Measurements from ENCODE around the gene UBE2D2.

The UBE2D2 gene

DNA sequence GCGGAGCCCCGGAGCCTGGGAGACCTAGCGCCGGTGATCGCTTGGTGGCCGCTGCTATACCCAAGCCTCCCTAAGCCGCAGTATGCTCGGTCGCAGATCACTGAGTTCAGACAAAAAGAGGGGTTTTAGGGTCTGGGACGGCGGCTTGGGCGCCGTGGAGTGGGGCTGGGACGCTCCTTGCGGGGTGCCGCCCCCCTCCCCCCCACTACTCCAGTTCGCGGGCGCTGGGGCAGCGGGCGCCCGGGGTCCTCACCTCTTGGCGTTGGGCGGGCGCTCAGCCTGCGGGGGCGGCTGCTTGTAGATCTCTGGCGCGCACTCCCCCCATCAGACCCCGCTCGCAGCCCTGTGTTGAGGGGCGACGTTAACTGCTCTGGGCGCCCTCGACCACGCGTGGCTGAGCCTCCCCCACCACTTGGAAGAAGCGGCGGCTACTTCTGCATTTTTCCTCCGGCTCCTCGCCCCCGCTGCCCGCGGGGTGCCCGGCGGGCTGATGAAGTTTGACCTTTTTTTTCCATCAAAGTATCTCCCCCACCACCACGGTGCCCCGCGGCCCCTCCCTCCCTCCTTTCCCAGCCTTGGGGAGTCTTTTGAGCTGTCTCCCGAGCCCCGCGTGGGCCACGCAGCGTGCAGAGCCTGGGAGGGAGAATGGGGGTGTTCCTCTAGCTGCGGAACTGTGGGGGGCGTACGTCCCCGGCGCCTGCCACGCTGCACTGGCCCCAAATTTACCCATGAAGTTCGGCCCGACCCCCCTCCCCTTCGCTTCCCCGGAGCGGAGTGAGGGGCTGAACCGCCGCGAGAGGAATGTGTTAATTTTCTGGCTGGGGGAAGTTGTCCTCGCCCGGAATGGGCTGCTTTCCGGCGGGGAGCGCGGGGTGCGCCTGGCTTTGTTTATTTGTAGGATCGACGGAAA is 88.2 kb downstream of the UBE2D2 start:
- no peak for DNase-seq

DNA sequence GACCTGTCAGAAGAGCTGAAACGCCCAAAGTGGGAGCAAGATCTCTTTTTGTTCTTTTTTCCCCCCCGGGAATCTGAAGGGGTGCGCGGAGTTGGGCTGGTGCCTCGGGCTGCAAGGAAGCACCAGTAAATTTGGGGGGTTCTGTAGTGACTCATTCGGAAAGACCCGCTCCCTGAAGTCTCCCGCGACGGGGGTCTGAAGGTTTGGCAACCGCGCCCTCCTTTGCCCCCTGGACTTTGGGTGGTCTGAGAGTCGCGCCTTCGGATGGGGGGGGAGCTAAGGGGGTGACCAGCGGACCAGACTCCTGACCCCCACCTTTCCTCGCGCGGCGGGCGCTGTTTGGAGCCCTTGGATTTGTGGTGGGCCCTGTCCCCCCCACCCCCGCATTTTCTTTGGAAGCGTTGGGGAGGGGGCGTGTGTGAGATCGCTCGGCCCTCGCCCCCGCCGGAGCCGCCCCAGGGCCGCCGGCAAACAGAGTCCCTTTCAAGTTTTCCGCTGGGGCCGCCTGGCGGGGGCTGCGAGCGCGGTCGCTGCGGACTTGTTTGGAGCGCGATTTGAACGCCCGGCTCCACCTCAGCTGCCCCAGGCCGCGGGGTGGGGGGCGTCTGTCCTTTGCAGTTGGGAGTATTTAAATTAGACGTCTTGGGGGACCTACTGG is 89.0 kb downstream of the UBE2D2 start:
- no peak for DNase-seq

DNA sequence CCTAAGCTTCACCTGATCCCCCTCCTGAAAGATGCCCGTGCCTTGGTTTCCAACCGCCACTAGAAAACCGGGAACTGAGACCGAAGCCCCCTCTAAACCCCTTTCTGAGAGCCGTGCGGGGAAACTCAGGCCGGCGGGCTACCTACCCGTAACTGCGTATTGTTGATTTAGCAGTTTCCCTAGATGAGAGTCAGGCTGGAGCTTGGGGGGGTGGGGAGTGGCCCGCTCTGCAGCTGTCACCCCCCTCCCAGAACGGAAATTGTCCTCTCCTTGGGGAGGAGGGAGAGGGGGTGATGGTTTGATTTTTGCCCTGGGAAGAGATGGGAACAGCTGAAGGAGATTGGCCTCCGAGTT is 89.5 kb downstream of the UBE2D2 start:
- DNase-seq: no peak

DNA sequence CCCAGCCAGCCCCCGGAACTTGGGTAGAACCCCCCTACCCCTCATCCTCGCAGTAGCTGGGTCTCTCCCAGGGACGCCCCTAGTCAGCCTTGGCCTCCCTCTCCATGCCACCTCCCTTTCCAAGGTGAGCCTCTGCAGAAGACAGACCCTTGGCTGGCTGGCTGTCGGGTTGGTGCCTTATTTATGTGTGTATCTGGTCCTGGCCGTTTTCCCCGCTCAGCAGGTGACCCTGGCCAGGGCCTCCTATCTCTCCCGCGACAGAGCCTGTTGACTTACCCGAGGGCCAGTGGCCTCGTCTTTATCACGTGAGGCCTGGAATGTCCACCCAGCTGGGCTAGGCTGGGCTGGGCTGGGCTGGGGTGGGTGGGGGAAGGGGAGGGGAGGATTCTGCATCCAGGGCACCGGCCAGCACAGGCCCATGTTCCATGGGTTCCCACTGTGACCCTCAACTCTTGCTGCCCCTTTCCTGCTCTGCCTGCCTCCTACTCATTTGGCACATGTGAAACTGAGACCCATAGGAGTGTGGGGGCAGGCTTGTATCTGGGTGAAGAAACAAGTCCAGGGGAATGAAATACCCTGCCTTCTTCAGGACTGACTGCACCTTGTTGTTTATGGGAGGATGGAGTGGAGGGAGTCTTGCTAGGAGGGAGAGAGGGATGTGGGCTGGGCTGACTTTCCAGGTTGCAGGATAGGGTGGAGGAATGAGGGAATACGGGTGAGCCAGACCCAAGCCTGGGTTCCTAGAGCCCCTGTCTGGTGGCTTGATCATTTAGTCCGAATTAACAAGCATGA is 90.1 kb downstream of the UBE2D2 start:
- DNase-seq: peak; percentile 67

DNA sequence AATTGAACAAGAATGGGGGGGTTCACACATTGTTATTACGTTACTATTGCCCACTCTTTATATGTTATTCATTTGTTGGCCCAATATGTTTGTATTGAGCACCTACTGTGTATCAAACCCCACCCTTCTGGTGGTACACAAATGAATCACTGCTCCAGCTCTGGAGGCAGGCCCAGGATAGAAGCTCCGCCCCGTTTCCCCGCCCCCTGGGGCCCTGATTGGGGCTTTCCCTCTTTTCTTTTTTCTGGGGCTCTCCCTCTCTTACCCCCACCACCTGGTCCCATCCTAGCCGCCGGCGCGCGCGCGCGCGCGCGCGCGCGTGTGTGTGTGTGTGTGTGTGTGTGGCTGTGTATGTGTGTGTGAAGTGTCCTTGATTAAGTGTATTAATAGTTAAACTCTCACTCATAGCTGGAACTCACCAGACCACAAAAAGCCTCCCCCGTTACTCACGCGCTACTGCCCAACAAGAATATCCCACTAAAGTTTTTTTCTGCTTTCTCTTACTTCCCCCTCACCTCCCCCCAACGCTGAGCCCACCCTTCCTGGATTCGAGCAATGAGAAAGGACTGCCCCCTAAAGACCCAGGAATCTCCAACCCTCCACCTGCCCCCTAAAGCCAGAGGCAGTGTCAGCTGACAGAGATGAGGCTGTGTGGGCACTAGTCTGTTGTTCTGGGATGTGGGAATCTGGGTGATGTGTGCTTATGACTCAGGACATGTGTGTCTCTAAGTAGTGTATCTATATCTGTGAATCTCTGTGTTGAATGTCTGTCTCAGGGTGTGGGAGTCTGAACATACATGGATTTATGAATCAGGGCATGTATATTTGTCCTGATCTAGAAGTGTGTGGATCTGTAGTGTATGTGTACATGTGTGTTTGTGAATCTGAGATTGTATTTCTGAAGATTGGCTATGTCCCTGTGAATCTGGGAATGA is 91.0 kb downstream of the UBE2D2 start:
- DNase-seq: peak; percentile 56

DNA sequence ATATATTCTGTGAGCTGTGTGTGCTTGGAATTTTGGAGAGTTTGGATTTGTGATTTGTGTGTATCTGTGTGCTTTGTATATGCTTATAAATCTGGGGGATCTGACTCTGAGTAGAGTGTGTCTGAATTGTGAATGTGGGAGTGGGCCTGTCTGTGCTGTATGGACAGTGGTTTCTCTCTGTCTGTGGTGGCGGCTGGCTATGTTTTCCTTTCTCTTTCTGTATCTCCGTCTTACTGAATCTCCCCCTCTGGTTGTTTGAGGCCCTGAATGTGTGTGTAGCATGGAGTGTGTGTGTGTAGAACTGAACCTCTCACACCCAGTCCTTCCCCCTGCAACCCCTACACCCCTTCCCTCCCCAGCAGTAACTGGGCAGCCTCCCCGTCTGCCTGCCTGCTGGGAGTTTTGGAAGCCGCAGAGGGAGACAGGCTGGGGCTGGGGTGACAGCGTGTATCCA is 91.7 kb downstream of the UBE2D2 start:
- DNase-seq: no peak

DNA sequence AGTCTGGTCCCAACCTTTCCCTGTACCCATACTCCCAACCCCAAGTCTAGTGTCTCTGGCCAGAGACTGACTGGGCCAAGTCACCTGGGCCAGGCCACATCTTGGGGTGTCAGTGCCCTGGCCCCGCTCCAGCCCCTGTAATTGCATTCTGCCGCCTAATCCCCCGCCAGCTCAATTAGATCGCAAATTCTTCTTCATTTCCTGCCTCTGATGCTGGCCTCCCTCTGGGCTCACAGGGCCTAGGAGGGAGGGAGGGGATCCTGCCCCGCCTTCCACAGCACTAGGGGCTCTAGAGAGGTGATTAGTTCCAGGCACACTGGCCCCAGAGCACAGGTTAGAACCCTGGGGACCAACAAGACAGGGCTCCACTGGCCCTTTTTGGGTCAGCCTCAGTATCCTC is 92.5 kb downstream of the UBE2D2 start:
- DNase-seq: no peak

DNA sequence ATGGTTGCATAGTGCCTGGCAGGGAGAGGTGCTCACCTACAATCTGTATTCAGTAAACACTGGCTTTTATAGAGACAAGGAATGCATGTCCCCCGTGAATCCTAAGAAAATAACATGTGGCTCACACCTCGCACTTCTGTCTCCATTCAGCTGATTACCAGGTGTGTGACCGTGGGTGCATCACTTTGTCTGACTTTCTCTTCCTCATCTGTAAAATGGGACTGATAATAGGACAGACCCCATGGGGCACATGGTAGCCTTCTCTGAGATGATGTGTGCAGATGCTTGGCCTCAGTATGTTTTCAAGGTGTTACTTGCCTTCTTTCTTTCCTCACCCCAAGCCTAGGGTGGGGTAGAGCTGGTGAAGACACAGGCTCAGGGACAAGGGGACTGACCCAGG is 93.3 kb downstream of the UBE2D2 start:
- no peak for DNase-seq

DNA sequence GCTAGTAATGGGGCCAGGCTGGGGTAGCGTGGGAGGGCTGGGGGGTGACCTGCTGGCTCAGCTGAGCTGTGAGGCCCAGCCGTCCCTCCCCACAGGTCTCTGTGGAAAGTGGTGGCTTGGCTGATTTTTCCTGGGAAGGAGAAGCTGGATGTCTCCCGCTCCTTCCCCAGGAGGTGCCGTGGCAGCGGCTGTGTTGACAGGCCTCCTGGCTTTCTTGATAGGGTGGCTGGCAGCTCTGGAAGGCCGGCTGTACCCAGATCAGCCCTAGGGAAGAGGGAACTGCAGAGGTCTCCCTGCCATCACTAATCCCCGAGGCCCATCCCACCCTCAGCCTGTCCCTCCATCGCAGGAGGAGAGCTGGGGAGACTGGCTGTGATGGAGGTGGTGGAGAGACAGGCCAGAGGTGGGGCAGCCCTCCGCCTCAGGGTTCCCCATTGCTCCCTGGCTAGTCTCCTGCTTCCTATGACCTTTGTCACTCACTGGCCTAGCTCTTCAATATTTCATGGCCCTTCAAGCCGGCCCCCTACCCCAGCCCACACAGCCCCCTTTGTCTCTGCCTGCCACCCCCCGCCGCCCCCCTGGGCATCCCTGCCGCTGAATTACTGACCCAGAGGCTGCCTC is 93.8 kb downstream of the UBE2D2 start:
- DNase-seq: no peak

DNA sequence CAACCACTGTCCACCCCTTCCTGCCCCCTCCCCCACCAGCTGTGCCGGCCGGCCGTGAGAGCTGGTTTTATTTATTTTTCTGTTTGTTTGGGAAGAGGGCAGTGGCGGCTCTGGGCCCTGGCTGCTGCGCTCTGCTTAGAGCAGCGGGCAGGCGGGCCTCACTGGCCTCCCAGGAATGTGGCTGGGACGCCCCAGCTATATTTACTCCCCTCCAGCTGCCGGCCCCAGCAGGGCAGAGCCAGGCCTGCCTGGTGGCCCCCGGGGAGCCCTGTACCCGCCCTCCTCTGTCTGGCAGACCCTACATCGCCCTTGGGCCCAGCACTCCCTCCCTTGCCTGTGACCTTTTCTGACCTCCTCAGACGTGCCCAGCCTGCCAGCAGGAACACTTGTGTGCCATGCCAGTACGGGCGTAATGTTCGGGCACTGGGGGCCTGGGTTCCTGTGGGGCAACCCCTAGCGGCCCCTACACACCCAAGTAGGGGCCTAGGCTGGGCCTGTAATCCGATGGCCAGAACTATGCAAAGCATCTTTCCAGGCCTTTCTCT is 94.7 kb downstream of the UBE2D2 start:
- DNase-seq: peak; percentile 19

DNA sequence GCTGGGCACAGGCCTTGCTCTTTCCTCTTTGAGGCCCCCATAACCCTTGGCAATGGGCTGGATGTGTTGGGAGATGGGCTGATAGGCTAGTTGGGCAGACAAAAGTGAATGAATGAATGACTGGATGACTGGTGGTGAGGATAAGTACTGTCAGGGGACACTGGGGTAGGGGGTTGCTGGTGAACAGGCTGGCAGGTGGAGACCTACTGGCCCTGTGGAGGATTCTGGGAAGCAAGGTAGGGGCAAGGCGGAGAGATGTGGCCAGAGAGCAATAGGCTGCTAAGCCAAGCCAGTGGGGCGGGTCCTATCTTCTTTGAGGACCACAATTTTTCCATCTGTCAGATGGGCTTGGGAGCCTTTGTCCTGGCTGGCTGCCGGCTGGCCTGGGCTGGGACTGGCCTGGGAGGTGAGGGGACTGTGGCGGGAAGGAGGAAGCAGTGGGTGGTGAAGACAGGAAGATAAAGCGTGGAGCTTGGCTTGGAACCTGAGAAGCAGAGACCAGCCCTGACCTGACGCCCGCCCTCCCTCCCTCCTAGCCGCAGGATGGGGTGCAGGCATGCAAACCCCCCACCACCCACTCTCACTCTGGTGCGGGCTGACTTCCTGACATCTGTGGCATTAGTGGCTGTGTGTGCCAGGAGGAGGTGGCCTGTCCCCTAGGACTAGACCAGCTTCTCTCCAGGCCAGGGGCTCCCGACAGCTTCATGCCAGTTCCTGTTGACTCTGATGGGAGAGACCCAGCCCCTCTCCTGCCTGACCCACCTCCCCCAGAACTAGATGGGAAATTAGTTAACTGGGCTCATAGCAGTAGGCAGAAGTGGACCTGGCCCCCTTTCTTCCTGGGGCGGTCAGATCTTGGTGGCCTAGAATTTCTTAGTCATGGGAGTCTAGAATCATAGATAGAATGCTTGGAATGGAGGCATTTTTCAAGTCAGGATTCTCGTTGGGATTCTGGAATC is 96.5 kb downstream of the UBE2D2 start:
- no peak for DNase-seq

DNA sequence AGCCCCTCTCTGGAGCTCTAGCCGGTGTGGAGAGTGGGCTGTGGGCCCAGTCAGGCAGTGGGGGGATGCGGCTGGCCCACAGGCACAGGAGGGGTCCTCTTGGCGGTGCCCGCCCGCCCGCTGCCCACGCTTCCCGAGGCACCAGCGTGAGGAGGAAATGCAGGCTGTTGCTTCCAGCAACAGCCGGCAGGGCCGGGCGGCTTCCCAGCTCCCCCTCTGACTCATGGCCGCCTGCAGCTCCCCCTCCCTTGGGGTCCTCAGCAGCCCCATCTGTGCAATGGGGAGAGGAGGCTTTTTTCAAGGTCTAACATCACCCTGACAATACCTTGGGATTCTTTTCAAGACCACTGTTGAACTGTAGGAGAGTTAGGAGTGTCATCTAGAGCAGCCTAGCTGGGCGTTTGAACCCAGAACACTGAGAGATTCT is 97.4 kb downstream of the UBE2D2 start:
- no peak for DNase-seq

DNA sequence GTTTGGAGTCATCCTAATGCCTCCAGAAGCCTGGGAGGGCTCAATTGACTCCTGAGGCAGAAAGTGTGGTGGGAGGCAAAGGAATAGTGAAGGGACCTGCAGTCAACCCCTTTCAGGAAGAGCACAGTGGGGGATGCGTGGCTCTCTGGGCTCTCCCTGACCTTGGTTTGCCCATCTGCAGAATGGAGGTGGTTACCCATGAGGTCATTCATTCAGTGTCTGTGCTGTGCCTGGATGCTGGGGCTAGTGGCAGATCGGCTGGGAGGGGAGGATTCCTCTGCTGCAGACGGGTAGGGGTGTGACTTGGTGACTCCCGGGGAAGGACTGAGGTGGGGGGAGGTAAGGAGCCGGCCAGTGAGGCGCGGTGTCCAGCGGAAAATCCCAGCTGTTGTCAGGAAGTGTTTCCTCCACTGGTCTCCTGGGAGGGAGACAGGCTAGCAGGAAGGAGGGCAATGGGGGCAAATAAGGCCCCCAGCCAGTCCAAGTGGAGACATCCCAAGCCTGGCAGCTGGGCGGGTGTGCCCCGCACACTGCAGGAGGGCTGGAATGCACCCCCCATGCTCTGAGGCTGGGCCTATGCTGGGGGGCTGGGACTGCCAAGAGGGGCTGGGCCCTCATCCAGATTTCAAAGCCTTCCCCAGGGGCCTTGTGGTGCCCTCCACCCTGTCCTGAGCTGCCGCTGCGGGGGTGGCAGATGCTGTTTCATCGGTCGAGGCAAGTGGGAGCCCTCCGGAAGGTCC is 98.0 kb downstream of the UBE2D2 start:
- DNase-seq: no peak

DNA sequence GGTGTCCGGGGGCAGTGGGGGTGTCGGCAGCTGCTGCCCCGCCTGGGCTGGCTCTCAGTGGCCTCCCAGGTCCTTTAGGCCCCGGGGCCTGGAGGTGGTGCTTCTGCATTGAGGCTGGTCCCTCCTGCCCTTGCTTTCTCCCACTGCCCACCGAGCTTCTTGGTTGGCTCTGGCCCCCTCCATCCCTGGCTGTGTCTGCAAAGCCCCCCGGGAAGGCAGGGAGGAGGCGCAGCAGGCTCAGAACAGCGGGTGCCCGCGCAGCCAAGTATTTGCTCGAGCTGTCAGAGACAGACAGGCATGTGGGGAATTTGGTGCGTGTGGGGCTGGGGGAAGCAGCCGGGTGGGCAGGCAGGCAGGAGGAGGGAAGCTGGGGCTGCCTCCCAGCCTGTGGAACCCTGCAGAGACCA is 98.6 kb downstream of the UBE2D2 start:
- no peak for DNase-seq

DNA sequence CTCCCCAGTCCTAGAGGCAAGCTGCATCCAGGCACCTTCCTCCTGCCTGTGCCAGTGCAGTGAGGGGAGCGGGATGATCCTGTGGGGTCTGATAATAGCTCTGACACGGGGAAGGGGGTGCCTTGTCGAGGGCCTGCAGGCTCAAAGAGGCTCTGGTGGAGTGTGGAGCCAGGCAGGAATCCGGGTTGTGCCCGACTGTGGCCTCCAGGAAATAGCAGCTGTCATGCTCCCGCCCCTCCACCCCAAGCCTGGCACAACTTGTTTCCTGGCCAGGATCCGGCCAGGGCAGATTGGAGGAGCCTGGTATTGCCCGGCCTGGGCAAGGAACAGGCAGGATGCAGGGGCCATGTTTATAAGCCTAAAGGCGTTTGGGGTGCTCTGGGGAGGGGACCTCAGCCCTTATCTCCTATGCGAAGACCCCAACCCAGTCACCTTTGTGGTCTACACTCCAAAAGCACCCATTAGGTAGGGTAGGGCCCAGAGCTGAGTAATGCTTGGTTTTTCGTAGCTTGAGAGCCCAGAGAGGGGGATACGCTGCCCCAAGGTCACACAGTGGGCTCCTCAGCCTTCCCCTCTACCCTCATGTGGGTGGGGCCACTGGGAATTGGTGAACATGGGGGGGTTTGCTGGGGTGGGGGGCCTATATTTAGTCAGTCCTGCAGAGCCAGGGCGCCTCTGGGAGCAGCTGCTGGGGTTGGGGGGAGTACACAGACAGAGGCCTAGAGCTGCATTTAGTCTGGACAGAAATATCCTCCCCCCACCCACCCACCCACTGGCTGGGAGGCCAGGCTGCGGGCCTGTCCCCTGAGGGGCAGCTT is 99.2 kb downstream of the UBE2D2 start:
- no peak for DNase-seq

DNA sequence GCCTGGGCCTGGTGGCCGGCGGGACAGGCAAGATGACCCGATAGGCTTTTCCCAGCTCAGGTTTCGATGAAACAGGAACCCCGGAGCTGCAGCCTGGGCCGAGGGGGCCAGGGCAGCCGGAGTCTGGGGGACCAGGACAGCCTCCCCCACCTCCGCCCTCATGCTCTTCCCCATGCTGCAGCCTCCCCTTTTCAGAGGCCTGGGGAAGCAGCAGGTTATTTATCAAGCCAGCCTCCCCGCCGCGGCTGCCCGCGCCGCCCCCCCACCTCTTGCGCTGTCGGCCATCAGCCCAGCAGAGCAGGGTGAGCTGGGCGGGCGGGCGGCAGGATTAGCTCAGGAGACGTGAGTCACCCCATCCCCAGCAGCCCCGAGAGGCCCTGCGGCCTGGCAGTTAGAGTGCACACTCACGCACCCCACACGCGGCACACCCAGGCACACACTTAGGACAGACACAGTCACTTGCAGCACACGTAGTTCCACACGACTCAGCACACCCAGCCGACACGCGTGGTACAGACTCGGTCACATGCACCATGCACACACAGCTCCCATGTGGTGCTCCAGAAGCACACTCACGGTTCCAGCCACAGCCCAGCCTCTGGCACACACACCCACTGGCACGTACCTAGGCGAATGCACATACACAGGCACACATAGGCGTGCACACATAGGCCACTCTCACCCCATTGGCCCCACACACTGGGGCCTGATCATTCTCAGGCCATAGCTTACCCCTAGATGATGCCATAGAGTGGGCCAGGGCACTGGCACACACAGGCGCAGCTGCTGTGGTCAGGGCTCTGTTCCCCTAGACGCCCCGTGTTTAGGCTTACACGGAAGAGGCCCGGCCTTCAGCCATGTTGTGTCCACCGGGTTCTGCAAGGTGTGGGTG is 100.0 kb downstream of the UBE2D2 start:
- DNase-seq: no peak

DNA sequence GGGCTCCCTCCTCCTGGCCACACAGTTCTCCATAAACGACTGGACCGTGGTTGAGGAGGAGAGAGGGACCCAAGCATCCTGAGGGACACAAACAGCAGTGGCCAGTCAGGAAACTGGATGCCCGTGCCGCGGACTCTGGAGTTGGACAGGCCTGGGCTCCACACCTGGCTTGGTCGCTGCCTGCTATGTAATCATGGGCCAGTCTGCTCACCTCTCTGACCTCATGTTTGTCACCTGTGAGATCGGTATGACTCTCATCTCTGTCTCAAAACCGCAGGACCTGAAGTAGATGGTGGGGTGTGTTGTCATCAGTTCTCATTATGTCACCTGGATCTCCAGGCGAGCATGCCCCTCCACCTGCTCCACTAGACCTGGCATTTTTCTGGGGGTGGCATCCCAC is 101.5 kb downstream of the UBE2D2 start:
- no peak for DNase-seq

Data from SHP77 treated with DMSO at 0.1 percent for 48 hours (cell line).